Urinary bladder (tissue), 4 donors: Measurements from ENCODE around the gene CACNA1D. TPM values are rescaled to one million over a fixed set of nuclear protein-coding genes. Genes with fewer than 3 reads are reported as not detected.
A peak's percentile ranks its signal among the peaks of the same experiment; 100 is the strongest.

Experiments used
- DNase-seq: peaks from one replicate; pipeline ENCODE4 v3.0.0-alpha.2; 2015; ENCODE audit errors: extremely low spot score
- H3K27ac ChIP-seq: one replicate; pipeline ENCODE4 v1.5.1; 2013; ENCODE audit warnings: low read depth, mild to moderate bottlenecking, moderate library complexity
- H3K36me3 ChIP-seq: one replicate; pipeline ENCODE4 v1.6.1; 2013; ENCODE audit warnings: mild to moderate bottlenecking, moderate library complexity; ENCODE audit not compliant: insufficient read depth
- H3K4me1 ChIP-seq: one replicate; pipeline ENCODE4 v1.6.1; 2013; ENCODE audit warnings: mild to moderate bottlenecking, moderate library complexity; ENCODE audit not compliant: insufficient read depth
- H3K4me3 ChIP-seq: one replicate; pipeline ENCODE4 v1.5.1; 2013; ENCODE audit warnings: low read depth, low read length
- WGBS: extraction: QIAGEN DNeasy Blood & Tissue Kit; methylation state at CpG from one replicate; pipeline ENCODE4 v1.1.7; 2013; 5-methylcytosine and 5-hydroxymethylcytosine counted together
- polyA plus RNA-seq: library from polyadenylated mRNA; stranded (reverse); fragments of 200-250 nt; gene quantifications from one replicate; pipeline ENCODE4 v1.2.3, GENCODE V29; 2013
- total RNA-seq: library from RNA; depleted of rRNA; stranded (reverse); fragments of >200 nt; gene quantifications from one replicate; pipeline ENCODE4 v1.2.3, GENCODE V29; 2014
- donor health status: healthy with polysubstance abuse.
- donor health status: healthy.

Gene CACNA1D
- total and polyA plus RNA-seq, 2 donors, result 1.6 to 23.5 TPM

GRCh38 chr3:53709860-53710674 is 215.7 kb downstream of the CACNA1D start:
- Histone ChIP-seq H3K4me1 (no peaks in the 10 kb centered on the region), H3K27ac (no peak overlapping the region), H3K4me3 (no peak overlapping the region), H3K36me3 (no peaks in the 10 kb centered on the region)
- WGBS, result 16% methylated on average over 11 of the region's 11 CpGs
- DNase-seq, result peak; percentile 26

GRCh38 chr3:53711387-53711786 is 217.0 kb downstream of the CACNA1D start:
- Histone ChIP-seq H3K4me1 (no peaks in the 10 kb centered on the region), H3K4me3 (no peak overlapping the region), H3K36me3 (no peaks in the 10 kb centered on the region), H3K27ac (no peak overlapping the region)
- 80% methylated on average over 6 of the region's 6 CpGs for WGBS
- no peak for DNase-seq

GRCh38 chr3:53712817-53713388 is 218.5 kb downstream of the CACNA1D start:
- WGBS, result 85% methylated on average over 4 of the region's 4 CpGs
- no peak overlapping the region for H3K4me3 ChIP-seq
- H3K27ac ChIP-seq, result no peak overlapping the region
- H3K4me1 ChIP-seq, result no peaks in the 10 kb centered on the region
- H3K36me3 ChIP-seq, result no peaks in the 10 kb centered on the region
- DNase-seq, result no peak

- no peak overlapping the region for H3K27ac ChIP-seq
- no peaks in the 10 kb centered on the region for H3K36me3 ChIP-seq
- H3K4me3 ChIP-seq, result no peak overlapping the region
- no peak for DNase-seq
- no peaks in the 10 kb centered on the region for H3K4me1 ChIP-seq
- WGBS, result 86% methylated on average over 2 of the region's 2 CpGs
These were observed 219.2 kb downstream of the CACNA1D start for GRCh38 chr3:53713626-53714025.

GRCh38 chr3:53715815-53716483 is 221.5 kb downstream of the CACNA1D start:
- no peak for DNase-seq
- H3K27ac ChIP-seq, result no peak overlapping the region
- H3K4me1 ChIP-seq, result no peaks in the 10 kb centered on the region
- H3K36me3 ChIP-seq, result no peaks in the 10 kb centered on the region
- 63% methylated on average over 5 of the region's 5 CpGs for WGBS
- H3K4me3 ChIP-seq, result no peak overlapping the region

- H3K27ac ChIP-seq, result no peak overlapping the region
- DNase-seq, result no peak
- WGBS, result 82% methylated on average over 7 of the region's 7 CpGs
- H3K4me3 ChIP-seq, result no peak overlapping the region
- no peaks in the 10 kb centered on the region for H3K4me1 ChIP-seq
- H3K36me3 ChIP-seq, result no peaks in the 10 kb centered on the region
These were observed 222.6 kb downstream of the CACNA1D start for GRCh38 chr3:53716998-53717397.

- H3K4me1 ChIP-seq, result no peaks in the 10 kb centered on the region
- 86% methylated on average over 17 of the region's 17 CpGs for WGBS
These were observed 224.1 kb downstream of the CACNA1D start for GRCh38 chr3:53718462-53718861.

GRCh38 chr3:53719796-53720195 is 225.4 kb downstream of the CACNA1D start:
- WGBS, result 83% methylated on average over 6 of the region's 6 CpGs
- no peak for DNase-seq

More at GRCh38 chr3:53718462-53718861, 224.1 kb downstream of the CACNA1D start:
- H3K27ac ChIP-seq, result no peak overlapping the region
- H3K36me3 ChIP-seq, result no peaks in the 10 kb centered on the region
- no peak for DNase-seq
- no peak overlapping the region for H3K4me3 ChIP-seq

GRCh38 chr3:53721187-53722119 is 227.0 kb downstream of the CACNA1D start:
- WGBS, result 57% methylated on average over 6 of the region's 6 CpGs
- no peak for DNase-seq
- H3K4me3 ChIP-seq, result no peak overlapping the region
- no peak overlapping the region for H3K27ac ChIP-seq
- H3K36me3 ChIP-seq, result peaks cover 2% of the 10 kb centered on the region
- H3K4me1 ChIP-seq, result no peaks in the 10 kb centered on the region

More at GRCh38 chr3:53719796-53720195, 225.4 kb downstream of the CACNA1D start:
- Histone ChIP-seq H3K4me3 (no peak overlapping the region), H3K4me1 (no peaks in the 10 kb centered on the region), H3K27ac (no peak overlapping the region), H3K36me3 (peaks cover 2% of the 10 kb centered on the region)

GRCh38 chr3:53724566-53724965 is 230.2 kb downstream of the CACNA1D start:
- Histone ChIP-seq H3K4me3 (no peak overlapping the region), H3K27ac (no peak overlapping the region), H3K36me3 (peaks cover 2% of the 10 kb centered on the region), H3K4me1 (no peaks in the 10 kb centered on the region)
- WGBS, result 86% methylated on average over 2 of the region's 2 CpGs
- no peak for DNase-seq

GRCh38 chr3:53725387-53725995 is 231.1 kb downstream of the CACNA1D start:
- peaks cover 2% of the 10 kb centered on the region for H3K36me3 ChIP-seq
- DNase-seq, result no peak
- WGBS, result 72% methylated on average over 5 of the region's 5 CpGs
- H3K4me3 ChIP-seq, result no peak overlapping the region
- H3K27ac ChIP-seq, result no peak overlapping the region
- no peaks in the 10 kb centered on the region for H3K4me1 ChIP-seq

GRCh38 chr3:53726643-53727042 is 232.2 kb downstream of the CACNA1D start:
- 77% methylated on average over 9 of the region's 9 CpGs for WGBS
- Histone ChIP-seq H3K36me3 (peaks cover 2% of the 10 kb centered on the region), H3K4me3 (no peak overlapping the region), H3K4me1 (no peaks in the 10 kb centered on the region), H3K27ac (no peak overlapping the region)
- DNase-seq, result no peak

- no peak overlapping the region for H3K4me3 ChIP-seq
- H3K27ac ChIP-seq, result no peak overlapping the region
- H3K36me3 ChIP-seq, result peaks cover 2% of the 10 kb centered on the region
- DNase-seq, result no peak
- H3K4me1 ChIP-seq, result no peaks in the 10 kb centered on the region
These were observed 234.2 kb downstream of the CACNA1D start for GRCh38 chr3:53728606-53729005.
